Measurements from ENCODE around the gene GK.

The GK gene

GRCh38 chrX:30673884-30674598 lies 20.8 kb downstream of the GK start:
- H3K27ac ChIP-seq (ENCODE audit: extremely low read depth, low read depth, low read length) = no peak overlapping the region
- POLR2A ChIA-PET = no interaction called here
- H3K36me3 ChIP-seq (ENCODE audit: control insufficient read depth in 2 of 2, insufficient read depth in 1 of 2, low read length in 2 of 2) = peaks cover 6 to 25% of the 10 kb centered on the region in 2 experiments; a peak in 2 of 3 replicates
- no peaks in the 10 kb centered on the region for H3K4me1 ChIP-seq (ENCODE audit: control insufficient read depth, insufficient read depth, low read length)
- TF ChIP-seq ZSCAN5A (tag by site-specific recombination; IDR thresholded peaks at IDR 0.05) (no peak), ZNF629 (tag by site-specific recombination; IDR thresholded peaks at IDR 0.05) (no peak), ZNF146 (tag by site-specific recombination; IDR thresholded peaks at IDR 0.05) (no peak), GLIS2 (tag by site-specific recombination; IDR thresholded peaks at IDR 0.05) (no peak), ZNF394 (tag by site-specific recombination; IDR thresholded peaks at IDR 0.05; ENCODE audit: borderline replicate concordance) (no peak), ZNF335 (tag by site-specific recombination; conservative IDR thresholded peaks at IDR 0.05) (no peak), ZNF544 (tag by site-specific recombination; IDR thresholded peaks at IDR 0.05) (no peak), ELK4 (IDR thresholded peaks at IDR 0.05; ENCODE audit: borderline replicate concordance, low read depth, low read length) (no peak), ZNF488 (tag by site-specific recombination; IDR thresholded peaks at IDR 0.05) (no peak), KLF16 (tag by site-specific recombination; IDR thresholded peaks at IDR 0.05) (no peak), GLI2 (tag by site-specific recombination; IDR thresholded peaks at IDR 0.05; ENCODE audit: borderline replicate concordance, low read depth) (no peak), ZFHX2 (tag by site-specific recombination; conservative IDR thresholded peaks at IDR 0.05) (no peak), INSM2 (tag by site-specific recombination; IDR thresholded peaks at IDR 0.05) (no peak), ZNF791 (tag by site-specific recombination; IDR thresholded peaks at IDR 0.05) (no peak), KLF7 (tag by site-specific recombination; IDR thresholded peaks at IDR 0.05; ENCODE audit: borderline replicate concordance) (no peak), ZNF223 (tag by site-specific recombination; IDR thresholded peaks at IDR 0.05) (no peak), YY1 (tag by site-specific recombination; IDR thresholded peaks at IDR 0.05) (no peak), ZNF350 (tag by site-specific recombination; IDR thresholded peaks at IDR 0.05) (no peak), ZBTB49 (tag by site-specific recombination; IDR thresholded peaks at IDR 0.05; ENCODE audit: low read depth) (no peak)
- no peak overlapping the region for H3K4me3 ChIP-seq (ENCODE audit: low read depth, low read length)
- no peaks in the 10 kb centered on the region for H3K9me3 ChIP-seq (ENCODE audit: control insufficient read depth, insufficient read depth, low read depth, low read length)
- CTCF ChIA-PET = interaction anchor here (0.6 kb wide), 1 partner anchor 41 kb away, joined by 4 read pairs; no protein-coding TSS in a partner anchor

All from HEK293 (cell line).